Measurements from ENCODE around the gene PFKL.
"Not testable (repeated sequence)": the region's sequence is repeated elsewhere in the genome, so short reads cannot be mapped to it uniquely, and the experiment has no call there.

The PFKL gene

DNA sequence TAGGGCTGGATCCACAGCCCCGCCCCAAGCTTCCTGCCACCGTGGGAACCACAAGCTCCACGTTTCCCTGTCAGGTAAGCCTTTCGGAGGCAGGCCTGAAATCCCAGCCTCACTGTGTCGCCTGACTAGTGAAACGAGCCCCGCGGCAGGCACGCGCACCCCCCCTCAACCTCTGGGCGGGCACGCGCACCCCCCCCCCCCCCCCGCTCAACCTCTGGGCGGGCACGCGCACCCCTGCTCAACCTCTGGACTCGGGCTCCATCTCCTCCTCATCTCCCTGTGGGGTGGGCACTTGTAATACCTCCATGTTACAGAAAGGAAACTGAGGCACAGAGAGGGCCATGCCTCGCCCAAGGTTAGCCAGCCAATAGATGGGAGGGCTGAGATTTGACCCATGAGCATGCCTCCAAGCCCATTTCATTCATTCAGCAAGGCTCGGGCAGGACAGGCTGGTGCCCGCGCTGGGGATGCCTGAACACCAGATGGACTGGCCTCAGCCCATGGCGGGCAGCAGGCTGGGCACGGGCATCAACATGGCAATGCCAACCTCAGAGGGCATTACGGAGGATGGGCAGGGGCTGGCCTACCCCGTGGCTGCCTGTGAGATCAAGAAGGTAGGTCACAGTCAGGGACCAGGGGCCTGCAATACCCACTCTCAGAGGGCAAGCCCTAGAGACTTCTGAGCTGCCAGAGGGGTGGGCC is 34.6 kb downstream of the PFKL start:
- Histone ChIP-seq H3K4me1 (ENCODE audit: insufficient read depth, low read length) (peaks cover 7% of the 10 kb centered on the region), H3K36me3 (ENCODE audit: insufficient read depth, low read length) (peaks cover 23% of the 10 kb centered on the region), H3K4me3 (ENCODE audit: low read depth in 1 of 2, low read length in 2 of 2) (no peak overlapping the region), H3K9me3 (ENCODE audit: low read length) (no peaks in the 10 kb centered on the region), H3K27ac (ENCODE audit: low read depth, low read length) (no peak overlapping the region), H3K9ac (ENCODE audit: low read length) (no peak overlapping the region), H3K27me3 (ENCODE audit: control insufficient read depth in 1 of 2, insufficient read depth in 2 of 2, low read length in 2 of 2) (no peaks in the 10 kb centered on the region)

DNA sequence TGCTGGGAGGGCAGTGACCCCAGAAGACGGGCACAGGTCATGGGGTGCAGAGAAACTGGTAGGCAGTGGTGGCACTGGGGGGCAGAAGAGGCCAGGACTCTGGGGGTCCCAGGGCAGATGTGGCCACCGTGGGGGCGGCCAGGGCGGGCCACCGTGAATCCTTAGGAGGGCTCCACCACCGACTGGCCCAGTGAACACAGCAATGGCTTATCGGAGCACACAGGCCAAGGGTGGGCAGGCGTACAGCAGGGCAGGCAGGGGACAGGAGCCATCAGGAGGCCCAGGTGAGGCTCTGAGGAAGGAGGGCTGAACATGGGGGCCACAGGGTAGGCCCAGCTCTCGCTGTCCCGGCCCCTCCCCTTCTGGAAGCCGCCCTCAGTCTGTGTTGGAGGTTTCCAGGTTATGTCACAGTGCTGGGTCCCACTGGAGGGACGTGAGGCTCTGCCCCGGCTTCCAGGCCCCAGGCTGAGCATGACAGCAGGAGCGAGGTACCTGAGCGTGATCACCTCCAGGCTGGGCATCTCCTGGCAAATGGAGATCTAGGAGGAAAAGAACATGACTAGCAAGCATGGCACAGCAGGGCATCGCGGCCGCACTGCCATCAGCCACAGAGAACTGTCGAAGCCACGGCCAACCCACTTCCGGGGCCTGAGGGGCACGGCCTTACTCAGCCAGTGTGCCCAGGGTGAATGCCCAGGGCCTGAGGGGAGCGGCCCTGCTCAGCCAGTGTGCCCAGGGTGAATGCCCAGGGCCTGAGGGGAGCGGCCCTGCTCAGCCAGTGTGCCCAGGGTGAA is 35.6 kb downstream of the PFKL start:
- Histone ChIP-seq H3K36me3 (ENCODE audit: insufficient read depth, low read length) (peaks cover 23% of the 10 kb centered on the region), H3K27me3 (ENCODE audit: control insufficient read depth in 1 of 2, insufficient read depth in 2 of 2, low read length in 2 of 2) (no peaks in the 10 kb centered on the region), H3K27ac (ENCODE audit: low read depth, low read length) (no peak overlapping the region), H3K9ac (ENCODE audit: low read length) (no peak overlapping the region), H3K9me3 (ENCODE audit: low read length) (no peaks in the 10 kb centered on the region), H3K4me3 (ENCODE audit: low read depth in 1 of 2, low read length in 2 of 2) (no peak overlapping the region), H3K4me1 (ENCODE audit: insufficient read depth, low read length) (peaks cover 16% of the 10 kb centered on the region)

GRCh38 chr21:44337449-44337848 is 37.6 kb downstream of the PFKL start:
- Histone ChIP-seq H3K9me3 (ENCODE audit: low read length) (no peaks in the 10 kb centered on the region), H3K4me3 (ENCODE audit: low read depth in 1 of 2, low read length in 2 of 2) (no peak overlapping the region), H3K27ac (ENCODE audit: low read depth, low read length) (peak overlapping the region; percentile 30), H3K4me1 (ENCODE audit: insufficient read depth, low read length) (peaks cover 16% of the 10 kb centered on the region), H3K9ac (ENCODE audit: low read length) (no peak overlapping the region), H3K27me3 (ENCODE audit: control insufficient read depth in 1 of 2, insufficient read depth in 2 of 2, low read length in 2 of 2) (no peaks in the 10 kb centered on the region), H3K36me3 (ENCODE audit: insufficient read depth, low read length) (peaks cover 13% of the 10 kb centered on the region)

- no peaks in the 10 kb centered on the region for H3K27me3 ChIP-seq (ENCODE audit: control insufficient read depth in 1 of 2, insufficient read depth in 2 of 2, low read length in 2 of 2)
- H3K4me1 ChIP-seq (ENCODE audit: insufficient read depth, low read length) = peaks cover 16% of the 10 kb centered on the region
- no peak overlapping the region for H3K9ac ChIP-seq (ENCODE audit: low read length)
- peak overlapping the region; percentile 24 to 41 for H3K4me3 ChIP-seq (ENCODE audit: low read depth in 1 of 2, low read length in 2 of 2)
- H3K27ac ChIP-seq (ENCODE audit: low read depth, low read length) = peak overlapping the region; percentile 30
- H3K9me3 ChIP-seq (ENCODE audit: low read length) = no peaks in the 10 kb centered on the region
- H3K36me3 ChIP-seq (ENCODE audit: insufficient read depth, low read length) = peaks cover 9% of the 10 kb centered on the region
Measured at GRCh38 chr21:44337941-44338895, 38.4 kb downstream of the PFKL start.

DNA sequence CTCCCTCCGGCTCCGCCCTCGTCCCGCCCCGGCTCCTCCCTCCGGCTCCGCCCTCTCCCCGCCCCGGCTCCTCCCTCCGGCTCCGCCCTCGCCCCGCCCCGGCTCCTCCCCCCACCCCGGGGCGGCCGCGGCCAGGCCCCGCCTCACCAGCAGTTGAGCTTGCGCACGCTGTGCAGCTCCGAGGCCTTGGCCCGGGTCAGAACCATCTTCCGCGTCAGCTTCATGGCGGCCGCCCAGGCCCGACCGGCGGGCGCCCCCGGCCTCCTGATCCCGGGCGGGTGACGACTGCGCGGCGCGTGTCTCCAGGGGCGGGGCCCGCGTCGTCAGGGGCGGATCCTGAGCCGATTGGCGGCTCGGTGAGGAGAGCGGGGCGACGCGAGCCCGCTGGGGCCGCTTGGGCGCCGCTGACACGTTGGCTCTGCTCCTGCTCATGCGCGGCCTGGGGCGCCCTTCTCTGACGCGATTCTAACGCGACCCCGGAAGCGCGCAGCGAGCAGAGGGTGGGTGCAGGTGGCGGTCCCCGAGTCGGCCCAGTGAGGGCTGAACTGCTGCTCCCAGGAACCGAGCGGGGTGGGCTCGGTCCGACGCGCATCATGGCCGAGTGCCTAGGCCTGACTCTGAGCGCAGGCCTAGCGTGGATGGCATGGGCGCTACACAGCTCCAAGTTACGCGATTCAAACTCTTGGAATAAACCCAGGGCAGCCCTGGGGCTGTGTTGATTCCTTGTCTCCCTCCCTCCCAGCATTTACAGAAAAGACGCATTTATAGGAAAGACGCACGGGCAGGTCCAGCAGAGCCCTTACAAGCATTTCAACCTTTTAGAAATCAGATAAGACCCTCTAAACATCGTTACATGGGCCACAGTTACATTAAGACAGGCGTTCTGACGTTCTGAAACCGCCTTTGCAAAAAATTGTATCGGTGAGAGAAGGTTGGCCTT is 39.4 kb downstream of the PFKL start, which contains the start of gene CFAP410:
Gene CFAP410, minus strand, starts transcription at position 420 of the 940 bp plus-strand sequence. Its CDS starts 196 bp downstream, at position 224.
- H3K9me3 ChIP-seq (ENCODE audit: low read length) = no peaks in the 10 kb centered on the region
- no peaks in the 10 kb centered on the region for H3K27me3 ChIP-seq (ENCODE audit: control insufficient read depth in 1 of 2, insufficient read depth in 2 of 2, low read length in 2 of 2)
- peaks cover 16% of the 10 kb centered on the region for H3K4me1 ChIP-seq (ENCODE audit: insufficient read depth, low read length)
- H3K27ac ChIP-seq (ENCODE audit: low read depth, low read length) = peak within 1 kb of the TSS; percentile 98
- peaks cover 9% of the 10 kb centered on the region for H3K36me3 ChIP-seq (ENCODE audit: insufficient read depth, low read length)
- H3K9ac ChIP-seq (ENCODE audit: low read length) = peak within 1 kb of the TSS; percentile 79
- H3K4me3 ChIP-seq (ENCODE audit: low read depth in 1 of 2, low read length in 2 of 2) = peak within 1 kb of the TSS; percentile 72 to 82

GRCh38 chr21:44341726-44342458 is 42.0 kb downstream of the PFKL start:
- not testable (repeated sequence) for H3K4me3 ChIP-seq (ENCODE audit: low read depth in 1 of 2, low read length in 2 of 2); H3K36me3 ChIP-seq (ENCODE audit: insufficient read depth, low read length); H3K27me3 ChIP-seq (ENCODE audit: control insufficient read depth in 1 of 2, insufficient read depth in 2 of 2, low read length in 2 of 2); H3K9ac ChIP-seq (ENCODE audit: low read length); H3K27ac ChIP-seq (ENCODE audit: low read depth, low read length); H3K9me3 ChIP-seq (ENCODE audit: low read length)
- peaks cover 16% of the 10 kb centered on the region for H3K4me1 ChIP-seq (ENCODE audit: insufficient read depth, low read length)

DNA sequence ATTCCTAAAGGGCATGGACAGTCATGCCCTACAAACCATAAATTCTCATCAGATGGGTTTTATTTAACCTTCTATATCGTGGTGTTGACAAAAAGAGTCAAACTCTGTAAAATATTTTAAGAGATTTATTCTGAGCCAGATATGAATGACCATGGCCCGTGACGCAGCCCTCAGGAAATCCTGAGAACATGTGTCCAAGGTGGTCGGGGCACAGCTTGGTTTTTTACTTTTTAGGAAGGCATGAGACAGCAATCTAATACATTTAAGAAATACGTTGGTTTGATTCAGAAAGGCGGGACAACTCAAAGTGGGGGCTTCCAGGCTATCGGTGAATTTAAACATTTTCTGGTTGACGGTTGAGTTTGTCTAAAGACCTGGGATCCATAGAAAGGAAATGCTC is 43.1 kb downstream of the PFKL start:
- H3K27ac ChIP-seq (ENCODE audit: low read depth, low read length); H3K9ac ChIP-seq (ENCODE audit: low read length); H3K9me3 ChIP-seq (ENCODE audit: low read length); H3K4me3 ChIP-seq (ENCODE audit: low read depth in 1 of 2, low read length in 2 of 2); H3K36me3 ChIP-seq (ENCODE audit: insufficient read depth, low read length); H3K27me3 ChIP-seq (ENCODE audit: control insufficient read depth in 1 of 2, insufficient read depth in 2 of 2, low read length in 2 of 2): not testable (repeated sequence)
- peaks cover 12% of the 10 kb centered on the region for H3K4me1 ChIP-seq (ENCODE audit: insufficient read depth, low read length)

- Histone ChIP-seq H3K27me3 (ENCODE audit: control insufficient read depth in 1 of 2, insufficient read depth in 2 of 2, low read length in 2 of 2) (peaks cover 0 to 16% of the 10 kb centered on the region in 2 donors), H3K9ac (ENCODE audit: low read length) (no peak overlapping the region), H3K36me3 (ENCODE audit: insufficient read depth, low read length) (no peaks in the 10 kb centered on the region), H3K4me3 (ENCODE audit: low read depth in 1 of 2, low read length in 2 of 2) (no peak overlapping the region), H3K27ac (ENCODE audit: low read depth, low read length) (no peak overlapping the region), H3K4me1 (ENCODE audit: insufficient read depth, low read length) (peaks cover 8% of the 10 kb centered on the region), H3K9me3 (ENCODE audit: low read length) (no peaks in the 10 kb centered on the region)
Measured at GRCh38 chr21:44344541-44345183, 44.8 kb downstream of the PFKL start.

DNA sequence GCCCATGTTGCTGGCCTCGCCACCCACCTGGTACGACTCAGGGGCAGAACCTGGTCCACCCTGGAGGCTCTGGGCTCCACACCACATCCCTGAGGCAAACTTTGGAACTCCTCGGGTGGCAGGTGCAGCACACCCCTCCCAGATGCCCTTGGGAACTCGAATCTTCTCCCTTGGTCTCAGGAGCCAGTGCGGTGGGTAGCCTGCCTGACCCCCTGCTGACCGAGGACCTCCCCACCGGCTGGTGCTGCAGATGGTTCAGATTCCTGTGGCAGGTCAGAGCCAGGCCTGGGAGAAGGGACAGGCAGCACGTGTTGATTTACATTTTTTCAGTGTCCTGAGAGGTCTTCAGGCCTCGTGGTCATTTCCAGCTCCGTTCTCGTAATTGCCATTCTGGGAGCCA is 45.6 kb downstream of the PFKL start:
- Histone ChIP-seq H3K4me3 (ENCODE audit: low read depth in 1 of 2, low read length in 2 of 2) (no peak overlapping the region), H3K9me3 (ENCODE audit: low read length) (no peaks in the 10 kb centered on the region), H3K27ac (ENCODE audit: low read depth, low read length) (no peak overlapping the region), H3K4me1 (ENCODE audit: insufficient read depth, low read length) (no peaks in the 10 kb centered on the region), H3K9ac (ENCODE audit: low read length) (no peak overlapping the region), H3K27me3 (ENCODE audit: control insufficient read depth in 1 of 2, insufficient read depth in 2 of 2, low read length in 2 of 2) (peaks cover 0 to 17% of the 10 kb centered on the region in 2 donors), H3K36me3 (ENCODE audit: insufficient read depth, low read length) (no peaks in the 10 kb centered on the region)

Data from muscle layer of colon (tissue), 2 donors.